Measurements from ENCODE around the gene TELO2.

GRCh38 chr16:1469693-1470201, 23.4 kb upstream of the TELO2 start:
- TF ChIP-seq CTCF (IDR thresholded peaks at IDR 0.05) (no peak), POLR2A (IDR thresholded peaks at IDR 0.05) (no peak)

Data from uterus (tissue), 2 donors.